HCT116 (cell line): ENCODE results near the gene GRID2.

ENCODE experiments used
- CTCF ChIP-seq, 3 experiments: fragments of 200-600 bp in 1 of 3; sonication (generic) in 1 of 3; IDR thresholded peaks in 2 of 3; conservative IDR thresholded peaks in 1 of 3; 2 replicates each; pipeline ENCODE4 v1.5.1; 2012 to 2017; ENCODE audit warnings: low read depth in 2 of 3, low read length in 2 of 3, antibody characterized with exemption in 1 of 3, borderline replicate concordance in 1 of 3, control low read depth in 1 of 3, mild to moderate bottlenecking in 1 of 3, mixed read lengths in 1 of 3, mixed run types in 1 of 3, moderate library complexity in 1 of 3; ENCODE audit not compliant: insufficient read depth in 1 of 3
- MAX ChIP-seq: IDR thresholded peaks from 2 replicates; pipeline ENCODE4 v1.6.1; 2012
- REST ChIP-seq: IDR thresholded peaks from 2 replicates; pipeline ENCODE4 v1.6.1; 2012; ENCODE audit warnings: low read depth

- TF ChIP-seq CTCF (IDR thresholded peaks at IDR 0.05 in 2 of 3, conservative IDR thresholded peaks at IDR 0.05 in 1 of 3; ENCODE audit: borderline replicate concordance in 1 of 3, insufficient read depth in 1 of 3, low read depth in 2 of 3, low read length in 2 of 3) (no peak), REST (no peak), MAX (no peak)
Measured at GRCh38 chr4:92520563-92520962, 216.8 kb downstream of the GRID2 start.
